Coronary artery (tissue), 2 donors: ENCODE results near the gene PUS7L.
"Not testable (repeated sequence)": the region's sequence is repeated elsewhere in the genome, so short reads cannot be mapped to it uniquely, and the experiment has no call there.

Experiments
- DNase-seq: peaks from one replicate; pipeline ENCODE4 v3.0.0-alpha.2; 2017; ENCODE audit warnings: low spot score
- H3K27ac ChIP-seq, 2 donors: fragments of 200-600 bp; sonication (generic); one replicate each; pipeline ENCODE4 v1.5.1; 2016 to 2019
- H3K4me3 ChIP-seq: fragments of 200-600 bp; sonication (generic); 2 replicates; pipeline ENCODE4 v1.5.1; 2016; ENCODE audit warnings: mild to moderate bottlenecking, moderate library complexity
- TF ChIP-seq, protein P1 (sequence below): fragments of 200-600 bp; sonication (generic); IDR thresholded peaks from one replicate; pipeline ENCODE4 v1.5.1; 2019; ENCODE audit warnings: antibody characterized with exemption

The PUS7L gene

DNA sequence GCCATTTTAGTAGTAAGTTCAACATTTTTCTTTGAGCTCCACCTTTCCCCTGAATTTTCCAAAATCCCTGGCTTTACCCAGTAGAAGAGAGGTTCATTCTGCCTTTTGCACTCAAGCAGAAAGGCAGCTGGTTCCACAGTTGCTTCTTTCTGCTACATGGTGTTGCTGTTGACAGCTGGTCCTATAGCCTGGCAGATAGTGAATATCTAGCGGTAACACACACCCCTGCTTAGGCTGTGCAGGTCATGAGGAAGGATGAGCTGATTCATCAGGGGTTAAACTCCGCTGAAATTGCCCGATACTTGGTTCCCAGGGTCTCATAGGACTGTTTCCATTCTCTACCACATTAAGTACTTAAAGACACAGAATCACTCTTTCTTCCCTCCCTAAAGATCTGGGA is 62.4 kb downstream of the PUS7L start:
- no peak overlapping the region for H3K27ac ChIP-seq
- DNase-seq: no peak
- H3K4me3 ChIP-seq: no peak overlapping the region
- TF ChIP-seq, protein P1, sequence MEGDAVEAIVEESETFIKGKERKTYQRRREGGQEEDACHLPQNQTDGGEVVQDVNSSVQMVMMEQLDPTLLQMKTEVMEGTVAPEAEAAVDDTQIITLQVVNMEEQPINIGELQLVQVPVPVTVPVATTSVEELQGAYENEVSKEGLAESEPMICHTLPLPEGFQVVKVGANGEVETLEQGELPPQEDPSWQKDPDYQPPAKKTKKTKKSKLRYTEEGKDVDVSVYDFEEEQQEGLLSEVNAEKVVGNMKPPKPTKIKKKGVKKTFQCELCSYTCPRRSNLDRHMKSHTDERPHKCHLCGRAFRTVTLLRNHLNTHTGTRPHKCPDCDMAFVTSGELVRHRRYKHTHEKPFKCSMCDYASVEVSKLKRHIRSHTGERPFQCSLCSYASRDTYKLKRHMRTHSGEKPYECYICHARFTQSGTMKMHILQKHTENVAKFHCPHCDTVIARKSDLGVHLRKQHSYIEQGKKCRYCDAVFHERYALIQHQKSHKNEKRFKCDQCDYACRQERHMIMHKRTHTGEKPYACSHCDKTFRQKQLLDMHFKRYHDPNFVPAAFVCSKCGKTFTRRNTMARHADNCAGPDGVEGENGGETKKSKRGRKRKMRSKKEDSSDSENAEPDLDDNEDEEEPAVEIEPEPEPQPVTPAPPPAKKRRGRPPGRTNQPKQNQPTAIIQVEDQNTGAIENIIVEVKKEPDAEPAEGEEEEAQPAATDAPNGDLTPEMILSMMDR: no peak

DNA sequence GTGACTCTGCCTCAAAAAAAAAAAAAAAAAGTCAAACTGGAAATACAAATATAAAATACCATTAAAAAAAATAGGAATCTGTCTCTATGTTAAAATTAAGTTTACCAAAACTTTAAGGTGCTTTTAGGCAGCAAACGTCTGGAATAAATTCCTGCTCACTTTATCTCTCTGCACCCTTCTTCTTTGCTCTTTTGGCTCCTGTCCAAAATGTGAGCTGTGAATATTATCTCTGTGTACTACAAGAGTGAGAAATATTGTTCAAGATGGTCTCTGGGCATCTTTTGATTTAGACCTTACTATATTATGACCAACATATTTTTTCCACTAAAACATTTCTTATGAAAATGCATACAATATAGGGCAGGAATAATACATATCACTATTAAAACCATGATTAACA is 63.7 kb downstream of the PUS7L start:
- Histone ChIP-seq H3K27ac (no peak overlapping the region), H3K4me3 (no peak overlapping the region)
- TF ChIP-seq, protein P1: no peak
- DNase-seq: no peak

DNA sequence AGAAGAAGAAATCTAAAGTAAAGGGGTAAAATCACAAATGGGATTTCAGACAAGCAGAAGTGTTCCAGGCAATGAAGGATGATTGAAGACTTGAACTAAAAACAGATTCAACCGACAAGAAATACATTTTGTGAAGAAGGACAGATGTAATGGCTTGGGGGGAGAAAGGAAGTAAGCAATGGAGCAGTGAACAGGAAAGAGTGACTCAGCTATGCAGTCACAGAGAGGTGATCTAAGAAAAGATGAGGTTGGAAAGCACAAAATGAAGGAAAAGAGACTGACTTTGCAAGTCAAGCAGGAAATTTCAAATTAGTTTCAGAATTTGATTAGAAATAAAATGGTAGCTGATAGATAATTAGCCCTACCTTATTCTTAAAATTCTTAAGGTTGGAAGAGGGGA is 66.5 kb downstream of the PUS7L start:
- Histone ChIP-seq H3K27ac (no peak overlapping the region), H3K4me3 (no peak overlapping the region)
- TF ChIP-seq, protein P1: no peak
- DNase-seq: no peak

DNA sequence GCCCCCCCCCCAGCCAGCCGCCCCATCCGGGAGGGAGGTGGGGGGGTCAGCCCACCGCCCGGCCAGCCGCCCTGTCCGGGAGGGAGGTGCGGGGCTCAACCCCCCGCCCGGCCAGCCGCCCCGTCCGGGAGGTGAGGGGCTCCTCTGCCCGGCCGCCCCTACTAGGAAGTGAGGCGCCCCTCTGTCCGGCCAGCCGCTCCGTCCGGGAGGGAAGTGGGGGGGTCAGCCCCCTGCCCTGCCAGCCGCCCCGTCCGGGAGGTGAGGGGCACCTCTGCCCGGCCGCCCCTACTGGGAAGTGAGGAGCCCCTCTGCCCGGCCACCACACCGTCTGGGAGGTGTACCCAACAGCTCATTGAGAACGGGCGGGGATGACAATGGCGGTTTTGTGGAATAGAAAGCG is 73.1 kb downstream of the PUS7L start:
- H3K27ac ChIP-seq, DNase-seq, H3K4me3 ChIP-seq: not testable (repeated sequence)

DNA sequence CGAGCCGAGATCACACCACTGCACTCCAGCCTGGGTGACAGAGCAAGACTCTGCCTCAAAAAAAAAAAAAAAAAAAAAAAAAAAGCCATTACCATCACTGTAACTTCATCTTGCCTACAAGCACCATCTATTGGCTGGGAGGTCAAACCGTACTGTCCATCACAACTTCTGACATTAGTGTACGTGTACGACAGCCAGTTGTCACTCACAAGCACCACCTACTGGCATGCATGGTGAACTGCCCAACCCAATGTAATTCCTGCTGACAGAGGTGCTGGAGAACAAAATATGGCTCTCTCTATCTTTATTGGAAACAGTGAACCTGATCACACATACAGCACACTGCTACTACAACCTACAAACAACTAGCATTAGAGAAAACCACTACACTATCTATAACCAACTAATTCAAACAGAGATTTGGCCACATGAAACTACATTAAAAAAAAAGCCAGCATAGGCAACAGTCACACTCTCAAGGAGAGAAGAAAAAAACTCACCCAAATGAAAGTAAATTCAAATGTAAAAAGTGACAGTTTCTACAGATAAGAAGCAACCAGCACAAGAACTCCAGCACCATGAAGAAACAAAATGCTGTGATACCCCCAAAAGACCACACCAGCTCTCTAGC is 82.3 kb downstream of the PUS7L start:
- DNase-seq: no peak
- TF ChIP-seq, protein P1: no peak
- H3K4me3 ChIP-seq: no peak overlapping the region
- no peak overlapping the region for H3K27ac ChIP-seq

DNA sequence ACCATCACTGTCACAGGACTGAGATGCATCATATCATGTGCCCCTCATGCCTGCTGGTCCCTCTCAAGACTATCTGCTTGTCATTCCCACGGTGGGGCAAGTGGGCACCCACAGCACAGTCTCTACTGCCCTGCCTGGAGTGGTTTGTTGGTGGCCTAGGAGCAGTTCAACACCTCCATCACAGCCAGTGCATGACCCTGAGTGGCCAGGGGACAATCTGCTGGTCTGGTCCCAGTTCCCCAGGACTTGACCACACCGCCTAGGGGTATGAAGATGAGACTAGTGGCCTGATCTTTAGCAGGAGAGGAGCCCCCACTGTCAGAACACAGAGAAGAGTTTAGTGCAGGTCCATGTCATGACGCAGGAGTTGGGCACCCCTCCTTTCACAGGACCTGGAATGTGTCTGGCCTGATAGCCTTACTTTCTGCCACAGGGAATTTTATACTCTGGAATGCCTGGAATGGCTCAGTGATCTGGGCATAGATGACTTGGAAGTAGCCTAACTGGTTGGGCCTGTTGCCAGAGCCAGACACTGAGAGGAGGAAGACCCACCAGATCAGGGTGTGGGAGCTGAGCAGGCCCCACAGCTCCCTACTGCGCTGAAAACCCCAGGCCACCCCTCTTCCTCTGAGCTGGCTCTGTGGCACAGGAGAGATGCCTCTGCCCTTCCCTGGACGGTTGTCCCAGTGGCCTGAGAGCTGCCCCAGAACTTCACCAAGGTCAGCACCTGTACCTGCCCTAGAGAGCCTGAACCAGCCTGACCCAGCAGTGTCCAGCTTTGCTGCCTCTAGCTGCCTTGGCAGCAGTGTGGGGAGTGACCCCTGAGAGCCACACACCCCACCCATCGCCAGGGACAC is 83.3 kb downstream of the PUS7L start:
- no peak overlapping the region for H3K27ac ChIP-seq
- H3K4me3 ChIP-seq: no peak overlapping the region
- TF ChIP-seq, protein P1: no peak
- DNase-seq: no peak

DNA sequence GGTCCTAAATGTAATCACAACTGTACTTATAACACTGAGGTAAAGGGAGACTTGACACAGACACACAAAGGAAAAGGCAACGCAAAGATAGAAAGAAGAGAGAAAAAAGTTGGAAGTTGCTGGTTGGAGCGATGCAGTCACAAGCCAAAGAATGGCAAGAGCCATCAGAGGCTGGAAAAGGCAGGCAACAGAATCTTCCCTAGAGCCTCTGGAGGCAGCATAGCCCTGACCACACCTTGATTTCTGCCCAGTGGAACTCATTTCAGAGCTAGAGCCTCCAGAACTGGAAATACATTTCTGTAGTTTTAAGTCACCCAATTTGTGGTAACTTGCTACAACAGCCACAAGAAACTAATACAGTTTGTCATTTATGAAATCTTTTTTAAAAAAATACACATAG is 89.2 kb downstream of the PUS7L start:
- DNase-seq: no peak
- H3K27ac ChIP-seq: no peak overlapping the region
- H3K4me3 ChIP-seq: no peak overlapping the region
- TF ChIP-seq, protein P1: no peak
